Activated T-cell treated with anti-CD3 and anti-CD28 coated beads, Interleukin-2, amount 50 U/mL, for 48 hours (primary cell): ENCODE data around the gene PPP4R3B.
"Not testable (repeated sequence)": the region's sequence is repeated elsewhere in the genome, so short reads cannot be mapped to it uniquely, and the experiment has no call there.

Experiments
- DNase-seq, 2 experiments: peaks; one replicate each; pipeline ENCODE4 v3.0.0-alpha.2; 2020

The PPP4R3B gene

DNA sequence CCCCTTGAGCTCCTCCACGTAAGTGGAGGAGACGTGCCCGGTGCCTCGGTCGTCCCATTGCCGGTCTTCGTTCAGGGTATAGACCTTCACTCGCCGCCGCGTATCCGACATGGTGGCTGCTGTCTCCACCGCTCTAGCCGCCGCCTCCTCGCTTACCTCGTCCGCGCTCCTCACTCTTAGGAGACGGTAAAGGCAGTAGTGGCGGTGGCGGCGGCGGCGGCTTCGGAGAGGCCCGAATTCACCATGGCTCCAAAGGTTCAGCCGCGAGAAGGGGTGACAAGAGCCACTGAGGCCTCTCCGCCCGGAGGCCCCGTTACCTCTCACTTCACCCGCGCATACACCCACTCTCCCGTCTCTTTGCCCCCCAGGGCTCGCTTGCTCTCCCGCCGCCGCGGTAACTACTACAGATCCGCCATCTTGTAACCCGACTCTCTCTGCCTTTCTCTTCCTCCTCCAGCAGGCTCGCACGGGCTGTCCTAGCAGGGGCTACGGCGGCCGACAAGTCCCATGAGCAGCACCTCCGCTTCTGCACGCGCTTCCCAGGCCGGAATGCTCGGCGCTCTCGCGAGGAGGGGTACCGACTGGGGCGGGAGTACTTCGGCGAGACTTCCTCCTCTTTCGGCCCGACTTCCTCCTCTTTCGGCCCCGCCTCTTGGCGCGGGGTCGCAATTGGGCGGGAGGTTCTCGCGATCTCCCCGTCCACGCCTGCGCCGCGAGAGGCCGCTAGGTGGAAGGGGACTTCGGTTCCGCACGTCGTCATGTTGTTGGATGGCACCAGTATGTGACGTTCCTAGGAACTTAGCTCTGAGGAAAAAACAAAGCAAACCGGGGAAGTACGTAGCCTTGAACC, at the start of gene PPP4R3B:
PPP4R3B (minus strand) TSS at position 448 of the 850 bp plus-strand sequence; CDS start at position 111, 337 bp downstream.
- DNase-seq = peak; percentile 98

DNA sequence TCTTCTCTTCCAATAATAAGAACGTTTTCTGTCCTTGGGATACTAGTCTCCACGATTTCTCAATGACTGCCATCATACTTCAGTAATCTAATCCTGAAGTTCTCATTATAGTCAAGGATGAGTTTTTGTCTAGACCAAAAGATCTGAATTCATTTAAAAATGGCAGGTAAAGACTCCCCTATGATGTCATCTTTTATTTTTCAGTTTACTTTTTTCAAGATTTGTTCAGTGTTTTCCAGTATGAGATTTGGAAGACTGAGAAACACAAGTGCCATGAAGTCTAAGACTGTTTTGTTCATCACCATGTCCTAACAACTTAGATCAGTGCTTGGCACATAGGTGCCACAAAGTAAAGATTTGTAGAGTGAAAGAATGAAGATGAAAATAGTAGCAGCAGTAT, 35.8 kb upstream of the PPP4R3B start:
- DNase-seq = no peak

DNA sequence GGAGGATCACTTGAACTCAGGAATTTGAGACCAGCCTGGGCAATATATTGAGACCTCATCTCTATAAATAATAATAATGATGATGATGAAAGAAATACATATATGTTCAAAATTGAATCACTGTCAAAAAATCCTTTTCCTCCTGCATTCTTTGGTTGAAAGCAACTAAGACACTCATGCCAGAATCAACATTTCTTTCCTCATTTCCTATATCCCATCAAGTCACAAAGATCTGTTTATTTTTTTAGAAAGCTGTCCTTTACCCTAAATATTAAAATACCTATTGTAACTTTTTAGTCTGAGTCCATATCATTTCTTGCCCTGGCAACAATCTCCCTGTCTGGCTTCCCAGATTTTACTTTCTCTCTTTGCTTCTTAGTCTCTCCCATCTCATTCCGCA, 31.8 kb upstream of the PPP4R3B start:
- no peak for DNase-seq

DNA sequence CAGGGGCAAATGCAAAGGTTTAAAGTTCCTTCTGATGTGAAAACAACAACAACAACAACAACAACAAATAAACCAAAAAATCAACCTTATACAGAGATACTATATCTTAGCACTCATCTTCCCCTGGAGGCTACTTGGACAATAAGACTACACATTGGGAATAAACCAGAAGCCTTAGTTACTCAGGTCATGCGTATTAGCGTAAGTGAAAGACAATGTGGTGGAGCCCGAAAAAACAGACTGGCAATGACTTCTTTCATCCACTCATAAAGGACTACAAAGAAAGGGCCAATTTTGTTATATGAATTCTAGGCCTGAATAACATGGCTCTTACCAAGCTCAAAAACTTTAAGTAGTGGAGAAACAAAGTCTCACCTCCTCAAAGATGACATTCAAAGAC, 19.4 kb upstream of the PPP4R3B start:
- no peak for DNase-seq

DNA sequence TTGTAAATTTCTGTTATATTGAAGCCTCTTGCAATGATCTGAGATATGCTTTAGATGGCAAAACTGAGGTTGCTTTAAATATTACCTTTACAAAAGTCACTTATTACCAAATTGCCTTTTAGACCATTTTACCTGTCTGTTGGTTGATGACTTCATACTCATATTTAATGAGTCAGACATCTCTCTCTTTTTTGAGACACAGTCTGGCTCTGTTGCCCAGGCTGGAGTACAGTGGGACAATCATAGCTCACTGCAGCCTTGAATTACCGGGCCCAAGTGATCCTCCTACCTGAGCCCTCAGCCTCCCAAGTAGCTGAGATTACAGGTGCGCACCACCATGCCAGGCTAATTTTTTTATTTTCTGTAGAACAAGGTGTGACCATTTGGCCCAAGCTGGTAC, 11.5 kb upstream of the PPP4R3B start:
- DNase-seq = no peak

DNA sequence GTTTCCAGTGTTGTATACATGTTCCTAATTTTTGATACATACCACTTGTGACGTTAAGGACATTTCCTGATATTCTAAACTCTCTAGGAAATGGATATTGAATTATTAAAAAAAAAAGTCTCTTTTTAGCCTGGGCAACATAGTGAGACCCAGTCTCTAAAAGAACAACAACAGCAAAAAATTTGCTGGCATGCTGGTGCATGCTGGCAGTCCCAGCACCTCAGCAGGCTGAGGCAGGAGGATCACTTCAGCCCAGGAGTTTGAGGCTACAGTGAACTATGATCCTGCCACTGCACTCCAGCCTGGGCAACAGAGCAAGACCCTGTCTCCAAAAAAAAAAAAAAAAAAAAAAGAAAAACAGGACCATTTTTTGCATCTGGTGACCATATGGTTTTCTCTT, 10.5 kb upstream of the PPP4R3B start:
- DNase-seq = no peak

DNA sequence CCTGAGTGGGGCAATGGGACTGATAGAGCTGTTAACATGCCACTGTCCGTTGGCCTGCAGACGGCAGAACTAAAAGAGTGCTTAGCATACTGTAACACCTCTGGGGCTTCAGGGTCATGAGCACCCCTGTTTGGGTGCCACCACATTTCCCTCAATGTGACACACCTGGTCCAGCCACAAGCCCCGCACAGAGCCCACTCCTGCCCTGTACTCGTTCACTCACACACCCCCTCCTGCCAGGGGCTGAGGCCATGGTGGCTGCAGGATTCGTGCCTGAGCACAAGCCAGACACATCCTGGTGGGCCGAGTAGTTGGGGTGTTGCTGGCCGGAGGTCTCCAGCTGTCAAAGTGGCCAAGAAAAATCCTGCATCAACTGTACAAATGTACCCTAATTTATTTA, 4.4 kb upstream of the PPP4R3B start:
- no peak for DNase-seq

DNA sequence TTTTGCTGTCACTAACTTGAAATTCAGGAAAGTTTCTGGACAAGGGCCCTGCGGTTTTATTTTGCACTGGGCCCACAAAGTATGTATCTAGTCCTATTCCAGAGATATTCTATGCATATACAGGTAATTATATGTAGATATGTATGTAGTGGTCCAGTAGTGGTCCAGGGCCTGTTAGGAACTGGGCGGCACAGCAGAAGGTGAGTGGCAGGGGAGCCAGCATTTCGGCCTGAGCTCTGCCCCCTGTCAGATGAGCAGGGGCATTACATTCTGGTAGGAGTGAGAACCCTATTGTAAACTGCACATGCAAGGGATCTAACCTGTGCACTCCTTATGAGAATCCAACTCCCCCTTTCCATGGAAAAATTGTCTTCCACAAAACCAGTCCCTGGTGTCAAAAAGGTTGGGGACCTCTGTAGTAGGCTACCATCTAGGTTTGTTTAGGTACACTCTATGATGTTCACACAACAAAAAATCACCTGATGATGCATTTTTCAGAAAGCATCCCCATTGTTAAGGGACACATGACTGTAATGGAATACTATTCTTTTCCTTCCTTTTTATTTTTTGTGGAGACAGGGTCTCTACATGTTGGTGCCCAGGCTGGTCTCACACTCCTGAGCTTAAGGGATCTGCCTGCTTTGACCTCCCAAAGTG, 2.8 kb upstream of the PPP4R3B start:
- peak in 1 of 2 experiments; percentile 52 for DNase-seq

DNA sequence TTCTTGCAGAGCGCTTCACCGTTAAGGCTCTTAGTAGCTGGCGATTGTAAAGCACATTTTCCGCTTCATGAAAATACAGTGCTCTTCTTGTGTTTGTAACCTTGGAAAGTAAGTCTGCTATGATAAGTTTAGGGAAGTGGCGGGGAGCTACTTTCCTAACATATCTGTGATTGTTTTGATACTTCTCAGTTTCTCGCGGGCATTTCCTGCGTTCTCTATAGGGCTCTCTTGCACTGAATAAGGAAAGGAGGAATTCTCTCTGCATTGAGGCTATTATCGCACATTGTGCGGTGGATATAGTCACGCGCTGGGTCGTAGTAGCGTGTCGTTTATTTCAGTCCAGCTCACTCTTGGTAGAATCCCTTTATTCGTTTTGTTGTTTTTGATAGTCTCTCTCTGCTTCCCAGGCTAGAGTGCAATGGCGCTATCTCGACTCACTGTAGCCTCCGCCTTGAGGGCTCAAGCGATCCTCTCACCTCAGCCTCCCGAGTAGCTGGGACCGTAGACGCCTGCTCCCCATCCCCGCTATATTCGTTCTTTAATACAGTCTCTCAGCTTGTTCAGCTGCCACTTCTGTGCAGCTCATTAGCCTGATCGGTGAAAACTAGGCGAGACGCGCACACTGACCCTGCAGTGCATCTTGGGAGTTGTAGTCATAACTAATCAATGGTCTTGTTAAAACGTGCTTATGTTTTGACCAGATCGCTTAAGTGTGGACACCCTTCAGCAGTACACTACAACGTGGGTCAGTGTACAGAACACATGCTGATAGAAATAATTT, 1.0 kb upstream of the PPP4R3B start:
- DNase-seq = peak; percentile 64 to 65

DNA sequence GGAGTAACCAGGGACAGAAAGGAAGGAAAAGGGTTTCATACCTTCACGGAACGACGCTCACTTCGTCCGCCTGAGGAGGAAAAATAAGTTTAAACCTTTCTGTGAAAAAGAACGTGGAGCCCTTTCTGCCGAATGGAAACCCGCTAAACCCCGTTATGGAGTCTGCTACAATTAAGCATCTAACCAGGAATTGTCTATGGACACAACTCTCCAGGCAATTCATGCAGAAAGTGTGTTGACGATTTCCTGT, 528 bp upstream of the PPP4R3B start:
- no peak for DNase-seq

DNA sequence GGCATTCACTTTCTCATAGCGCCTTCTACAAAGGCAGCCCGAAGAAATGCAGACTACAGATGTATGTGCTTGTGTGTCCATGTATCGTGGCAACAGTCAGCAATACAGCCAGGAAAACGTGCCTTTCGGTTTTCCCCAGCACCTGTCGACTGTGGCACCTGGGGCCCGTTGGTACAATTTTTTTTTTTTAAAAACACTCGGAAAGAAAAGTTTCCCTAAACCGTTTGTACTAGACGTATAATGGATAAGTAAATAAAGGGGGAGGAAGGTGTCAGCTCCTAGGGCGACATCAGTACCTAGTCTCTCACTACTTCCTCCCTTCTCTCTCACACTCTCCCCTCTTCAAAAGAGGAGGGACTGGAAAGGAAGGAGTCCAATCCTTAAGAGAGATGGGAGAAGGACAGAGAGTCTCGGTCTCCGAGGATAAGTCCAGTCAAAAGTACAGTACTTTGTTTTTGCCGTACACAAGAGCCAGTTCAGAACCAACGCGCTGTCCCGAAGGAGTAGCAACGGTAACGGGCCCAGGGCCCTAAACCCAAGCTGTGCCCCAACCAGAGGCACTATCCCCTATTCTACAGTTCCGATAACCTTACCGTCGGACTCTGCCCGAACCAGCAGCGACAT, 759 bp downstream of the PPP4R3B start:
- peak; percentile 45 to 54 for DNase-seq

DNA sequence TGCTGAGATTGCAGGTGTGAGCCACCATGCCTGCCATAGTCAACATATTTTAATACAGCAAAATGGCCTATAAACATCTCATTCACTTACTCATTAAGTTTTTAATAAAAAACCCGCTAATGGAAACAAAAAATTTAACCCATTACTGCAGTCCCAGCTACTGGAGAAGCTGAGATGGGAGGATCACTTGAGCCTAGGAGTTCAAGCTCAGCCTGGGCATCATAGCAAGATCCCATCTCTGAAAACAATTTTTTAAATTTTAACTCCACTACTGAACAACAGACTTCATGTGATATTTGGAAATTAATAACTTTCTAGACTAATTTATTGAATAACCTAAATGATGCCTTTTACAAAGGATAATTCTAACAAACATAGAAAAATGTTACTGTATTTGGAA, 5.4 kb downstream of the PPP4R3B start:
- no peak for DNase-seq

DNA sequence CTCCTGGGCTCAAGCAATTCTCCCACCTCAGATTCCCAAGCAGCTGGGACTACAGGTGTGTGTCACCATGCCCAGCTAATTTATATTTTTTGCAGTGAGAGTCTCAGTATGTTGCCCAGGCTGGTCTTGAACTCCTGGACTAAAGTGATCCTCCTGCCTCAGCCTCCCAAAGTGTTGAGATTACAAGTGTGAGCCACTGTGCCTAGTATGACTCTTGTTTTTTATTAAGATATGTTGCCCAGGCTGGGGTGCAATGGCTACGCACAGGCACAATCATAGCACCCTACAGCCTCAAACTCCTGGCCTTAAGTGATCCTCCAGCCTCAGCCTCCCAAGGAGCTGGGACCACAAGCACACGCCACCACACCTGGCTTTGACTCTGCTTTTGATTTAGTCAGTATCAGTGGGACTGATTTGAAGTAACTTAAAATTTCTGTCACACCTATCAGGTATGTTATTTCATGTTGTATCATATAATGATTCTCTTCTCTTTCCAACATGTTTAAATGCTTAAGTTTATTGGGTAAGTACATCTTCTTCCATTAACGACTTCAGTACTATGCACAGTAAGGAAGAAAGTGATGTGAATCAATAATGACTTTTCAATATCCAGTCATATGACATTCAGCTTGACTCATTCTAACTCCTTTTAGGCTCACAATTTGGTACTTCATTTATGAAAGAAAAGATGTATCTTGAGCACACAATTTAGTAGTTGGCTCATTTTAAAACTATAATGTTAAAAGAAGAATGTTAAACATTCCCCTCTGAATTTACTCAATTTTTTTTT, 6.3 kb downstream of the PPP4R3B start:
- DNase-seq = no peak

DNA sequence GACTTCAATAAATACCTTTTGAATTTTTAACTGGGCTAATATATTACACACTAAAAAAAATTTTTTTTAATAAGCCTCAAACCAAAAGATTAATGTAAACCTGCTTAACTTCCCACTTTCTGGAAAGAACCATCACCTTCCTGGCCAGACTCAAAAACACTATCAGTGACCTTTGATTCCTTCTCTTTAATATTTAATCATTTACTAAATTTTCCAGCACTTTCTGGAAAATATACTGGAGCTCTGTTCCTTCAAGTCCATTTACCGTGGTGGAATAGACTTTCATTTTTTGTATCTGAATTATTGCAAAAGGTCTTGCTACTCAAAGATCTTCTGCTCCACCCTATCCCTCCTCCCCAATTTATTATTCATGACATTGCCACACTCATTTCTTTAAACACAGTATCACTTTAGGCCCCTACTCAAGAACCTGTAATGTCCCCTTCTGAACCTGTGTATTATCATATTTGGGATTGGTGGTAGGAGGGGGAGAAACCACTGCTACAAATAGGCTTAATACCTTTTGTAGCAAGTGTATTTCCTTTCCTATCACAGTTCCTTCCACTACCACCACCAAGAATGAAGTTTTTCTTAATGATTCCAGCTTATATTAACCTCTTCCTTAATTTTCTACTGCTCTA, 7.4 kb downstream of the PPP4R3B start:
- no peak for DNase-seq

DNA sequence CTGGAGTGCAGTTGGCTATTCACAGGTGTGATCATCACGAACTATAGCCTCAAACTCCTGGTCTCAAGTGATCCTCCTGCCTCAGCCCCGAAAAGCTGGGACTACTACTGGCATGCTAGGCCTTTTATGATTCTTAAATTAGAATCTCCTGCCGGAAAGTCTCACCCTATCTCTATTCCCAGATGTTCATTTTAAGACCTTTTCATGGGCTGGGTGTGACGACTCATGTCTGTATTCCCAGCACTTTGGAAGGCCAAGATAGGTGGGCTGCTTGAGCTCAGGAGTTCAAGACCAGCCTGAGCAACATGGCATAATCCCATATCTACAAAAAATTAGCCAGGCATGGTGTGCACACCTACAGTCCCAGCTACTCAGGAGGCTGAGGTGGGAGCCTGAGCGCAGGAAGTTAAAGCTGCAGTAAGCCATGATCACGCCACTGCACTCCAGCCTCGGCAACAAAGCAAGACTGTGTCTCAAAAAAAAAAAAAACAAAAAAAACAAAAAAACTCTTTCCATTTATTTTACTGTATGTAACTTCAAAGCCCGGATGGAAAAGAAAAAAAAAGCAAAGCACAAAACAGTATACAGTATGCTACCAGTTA, 8.1 kb downstream of the PPP4R3B start:
- no peak for DNase-seq

DNA sequence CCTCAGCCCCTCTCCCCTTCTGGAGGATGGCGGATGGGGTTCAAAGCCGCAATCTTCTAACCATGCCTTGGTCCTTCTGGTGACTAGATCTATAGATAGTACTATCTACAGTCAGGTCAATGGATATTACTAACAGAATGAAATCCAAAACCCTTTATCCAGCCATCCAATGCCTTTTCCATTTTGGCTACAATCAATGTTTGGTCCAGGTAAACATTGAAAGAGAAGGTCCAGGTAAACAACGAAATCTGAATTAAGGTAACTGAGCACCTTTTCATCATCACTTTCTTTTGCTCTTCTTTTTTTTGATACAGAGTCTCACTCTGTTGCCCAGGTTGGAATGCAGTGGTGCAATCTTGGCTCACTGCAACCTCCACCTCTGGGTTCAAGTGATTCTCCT, 9.7 kb downstream of the PPP4R3B start:
- DNase-seq = no peak

DNA sequence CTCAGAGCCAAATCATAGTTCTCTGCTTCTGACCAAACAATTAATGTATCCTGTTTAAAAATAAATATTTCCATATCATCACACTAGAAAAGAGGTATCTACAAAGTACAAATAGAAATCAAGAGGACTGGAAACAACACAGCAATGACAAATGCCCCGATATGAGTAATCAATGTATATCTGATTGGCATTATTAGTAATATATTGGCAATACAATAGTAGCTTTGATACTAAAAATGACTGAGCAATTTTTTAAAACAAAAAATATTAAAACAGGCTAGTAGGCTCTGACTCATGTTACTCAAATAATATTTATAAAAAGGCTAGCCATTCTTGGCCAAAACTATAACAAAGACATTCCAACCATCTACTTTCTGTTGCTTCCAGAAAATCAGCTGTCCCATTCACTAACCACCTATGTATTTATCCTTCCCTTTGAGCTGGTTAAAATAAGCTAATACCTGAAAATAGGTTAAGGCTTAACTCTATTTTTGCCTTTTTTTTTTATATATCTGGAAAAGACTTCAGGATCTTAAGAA, 13.3 kb downstream of the PPP4R3B start:
- DNase-seq = no peak

DNA sequence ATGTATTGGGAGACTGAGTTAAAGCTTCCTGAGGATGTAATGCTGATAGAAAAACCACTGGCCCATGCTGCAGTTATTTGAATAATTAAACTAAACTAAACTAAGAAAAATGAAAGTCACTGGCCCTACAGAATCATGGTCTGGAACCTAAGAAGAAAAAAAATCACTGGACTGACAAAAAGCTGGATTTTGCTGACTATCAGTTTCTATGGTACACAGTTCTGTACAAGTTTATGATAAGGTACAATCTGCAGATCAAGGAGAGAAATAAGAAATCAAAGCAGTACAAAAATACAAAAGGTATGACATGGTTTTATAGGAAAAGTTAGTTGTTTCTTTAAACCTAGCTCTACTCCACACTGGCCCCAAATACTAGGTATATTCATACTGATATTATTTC, 15.6 kb downstream of the PPP4R3B start:
- DNase-seq = no peak

DNA sequence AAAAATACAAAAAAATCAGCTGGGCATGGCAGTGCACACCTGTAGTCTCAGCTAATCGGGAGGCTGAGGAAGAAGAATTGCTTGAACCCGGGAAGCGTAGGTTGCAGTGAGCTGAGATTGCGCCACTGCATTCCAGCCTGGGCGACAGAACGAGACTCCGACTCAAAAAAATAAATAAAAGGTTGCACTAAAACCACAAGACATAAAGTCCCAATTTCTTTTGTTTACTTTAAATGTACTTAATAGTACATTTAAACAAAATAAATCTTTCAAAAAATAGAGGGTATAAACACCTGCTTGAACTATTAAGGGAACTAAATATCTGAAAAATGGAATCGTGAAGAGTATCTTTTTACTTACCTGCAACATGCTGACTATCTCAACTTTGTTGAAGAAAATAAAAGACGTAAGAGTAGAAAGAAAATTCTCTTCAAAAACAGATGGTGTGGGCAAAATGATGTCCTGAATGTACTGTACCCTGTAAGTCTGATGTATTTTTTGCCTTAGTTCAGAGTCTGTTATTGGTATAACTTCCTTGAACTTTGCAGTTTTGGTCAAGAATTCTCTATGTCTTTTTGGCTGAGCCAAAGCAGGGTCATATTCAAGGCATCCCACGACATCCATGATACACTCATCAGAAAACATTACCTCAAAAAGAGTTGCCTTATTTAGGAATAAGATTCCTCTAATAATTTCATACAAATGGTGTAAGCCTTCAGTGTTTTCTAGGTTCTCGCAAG, 19.2 kb downstream of the PPP4R3B start:
- no peak for DNase-seq

DNA sequence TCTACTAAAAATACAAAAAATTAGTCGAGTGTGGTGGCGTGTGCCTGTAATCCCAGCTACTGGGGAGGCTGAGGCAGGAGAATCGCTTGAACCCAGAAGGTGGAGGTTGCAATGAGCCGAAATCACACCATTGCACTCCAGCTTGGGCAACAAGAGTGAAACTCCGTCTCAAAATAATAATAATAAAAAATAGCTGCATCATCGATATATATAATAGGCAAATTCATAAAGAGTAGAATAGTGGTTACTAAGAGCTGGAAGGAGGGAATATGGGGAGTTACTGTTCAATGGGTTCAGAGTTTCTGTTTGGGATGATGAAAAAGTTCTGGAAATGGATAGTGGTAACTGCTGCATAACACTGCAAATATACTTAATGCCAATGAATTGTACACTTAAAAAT, 20.6 kb downstream of the PPP4R3B start:
- not testable (repeated sequence) for DNase-seq

DNA sequence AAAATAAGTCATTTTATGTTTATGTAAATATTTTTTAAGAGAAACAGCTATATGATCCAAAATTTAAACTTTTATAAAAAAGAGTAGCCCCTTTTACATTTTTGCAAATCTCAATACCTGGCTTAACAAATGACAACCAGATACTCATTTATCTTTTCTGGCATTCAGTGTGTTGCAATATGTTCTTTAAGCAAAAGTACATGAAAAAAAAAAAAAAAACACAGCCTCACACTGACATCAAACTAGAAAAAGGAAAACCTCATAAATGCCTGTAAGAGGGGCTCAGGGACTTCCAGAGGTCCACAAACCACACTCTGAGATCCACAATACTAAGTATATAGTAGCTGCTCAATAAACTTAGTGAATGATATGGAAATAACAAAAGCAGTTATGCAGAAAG, 21.9 kb downstream of the PPP4R3B start:
- no peak for DNase-seq
